Progenitor cell of endocrine pancreas (in vitro differentiated cells): ENCODE data around the gene SGMS2. TPM values are rescaled to one million over a fixed set of nuclear protein-coding genes. Genes with fewer than 3 reads are reported as not detected.

Source experiments
- DNase-seq: peaks from one replicate; pipeline ENCODE4 v3.0.0; 2021; ENCODE audit warnings: low spot score; ENCODE audit not compliant: unreplicated experiment
- H3K27ac Mint-ChIP-seq: 2 replicates; pipeline ENCODE4 v1.8.0; 2021; ENCODE audit warnings: mild to moderate bottlenecking, moderate library complexity, mixed read lengths
- H3K27me3 Mint-ChIP-seq: 2 replicates; pipeline ENCODE4 v1.8.0; 2021; ENCODE audit warnings: mixed read lengths
- H3K36me3 Mint-ChIP-seq: 2 replicates; pipeline ENCODE4 v1.8.0; 2022; ENCODE audit warnings: mixed read lengths; ENCODE audit not compliant: insufficient read depth
- H3K4me1 Mint-ChIP-seq: 2 replicates; pipeline ENCODE4 v1.8.0; 2021; ENCODE audit warnings: low read depth, mixed read lengths
- H3K4me3 Mint-ChIP-seq: 2 replicates; pipeline ENCODE4 v1.8.0; 2021; ENCODE audit warnings: low read depth, mild to moderate bottlenecking, moderate library complexity, mixed read lengths
- H3K9me3 Mint-ChIP-seq: 2 replicates; pipeline ENCODE4 v1.8.0; 2021; ENCODE audit warnings: low read depth, mixed read lengths
- total RNA-seq: library from RNA; stranded (reverse); gene quantifications from 2 replicates; pipeline ENCODE4 v1.2.1, GENCODE V29; 2021
- TF ChIP-seq, protein P1 (sequence below): fragments of 200-600 bp; sonication (generic); IDR thresholded peaks from one replicate; pipeline ENCODE4 v1.5.0; 2021; ENCODE audit warnings: antibody characterized with exemption, mild to moderate bottlenecking; ENCODE audit not compliant: unreplicated experiment

The SGMS2 gene
- total RNA-seq, 1 donor from 2014 or later, result 6.9 TPM

DNA sequence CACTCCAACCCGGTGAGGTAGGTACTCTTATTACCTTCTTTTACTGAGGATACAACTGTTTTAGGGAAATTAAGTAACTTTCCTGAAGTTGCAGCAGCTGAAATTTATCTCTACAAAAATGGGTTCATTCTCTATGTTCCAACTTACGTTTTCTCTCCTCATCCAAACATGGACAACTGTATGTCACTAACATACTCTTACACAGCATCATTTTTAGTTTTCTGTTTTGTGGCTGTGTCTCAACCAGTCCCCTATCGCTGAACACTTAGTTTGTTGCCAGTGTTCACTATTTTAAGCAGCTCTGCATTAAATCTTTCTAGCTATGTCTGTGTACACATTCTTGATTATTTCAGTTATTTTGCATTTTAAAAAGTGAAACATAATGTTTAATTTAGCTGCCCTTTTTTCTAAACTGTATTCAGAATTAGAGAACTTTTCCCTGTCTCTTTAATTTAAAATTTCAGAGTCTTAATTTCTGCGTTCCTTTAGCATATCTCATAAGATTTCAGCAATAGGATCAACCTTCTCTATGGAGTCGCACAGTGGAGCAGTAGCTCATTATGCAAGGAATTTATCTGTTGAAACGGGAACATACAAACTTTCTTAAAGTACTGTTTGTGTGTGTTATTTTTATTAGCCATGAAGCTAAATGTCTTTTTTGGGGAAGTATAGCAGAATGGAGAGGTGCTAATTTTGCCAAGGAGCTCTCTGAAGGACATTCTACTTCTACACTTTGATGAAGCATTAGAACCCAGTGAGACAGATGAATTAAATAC lies 3.8 kb downstream of the SGMS2 start:
- no peak overlapping the region for H3K4me3 Mint-ChIP-seq
- H3K27me3 Mint-ChIP-seq, result peaks cover 3% of the 10 kb centered on the region
- TF ChIP-seq, protein P1, sequence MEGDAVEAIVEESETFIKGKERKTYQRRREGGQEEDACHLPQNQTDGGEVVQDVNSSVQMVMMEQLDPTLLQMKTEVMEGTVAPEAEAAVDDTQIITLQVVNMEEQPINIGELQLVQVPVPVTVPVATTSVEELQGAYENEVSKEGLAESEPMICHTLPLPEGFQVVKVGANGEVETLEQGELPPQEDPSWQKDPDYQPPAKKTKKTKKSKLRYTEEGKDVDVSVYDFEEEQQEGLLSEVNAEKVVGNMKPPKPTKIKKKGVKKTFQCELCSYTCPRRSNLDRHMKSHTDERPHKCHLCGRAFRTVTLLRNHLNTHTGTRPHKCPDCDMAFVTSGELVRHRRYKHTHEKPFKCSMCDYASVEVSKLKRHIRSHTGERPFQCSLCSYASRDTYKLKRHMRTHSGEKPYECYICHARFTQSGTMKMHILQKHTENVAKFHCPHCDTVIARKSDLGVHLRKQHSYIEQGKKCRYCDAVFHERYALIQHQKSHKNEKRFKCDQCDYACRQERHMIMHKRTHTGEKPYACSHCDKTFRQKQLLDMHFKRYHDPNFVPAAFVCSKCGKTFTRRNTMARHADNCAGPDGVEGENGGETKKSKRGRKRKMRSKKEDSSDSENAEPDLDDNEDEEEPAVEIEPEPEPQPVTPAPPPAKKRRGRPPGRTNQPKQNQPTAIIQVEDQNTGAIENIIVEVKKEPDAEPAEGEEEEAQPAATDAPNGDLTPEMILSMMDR, result no peak
- H3K4me1 Mint-ChIP-seq, result peaks cover 24% of the 10 kb centered on the region
- H3K36me3 Mint-ChIP-seq, result peaks cover 3% of the 10 kb centered on the region
- no peak overlapping the region for H3K27ac Mint-ChIP-seq
- no peak for DNase-seq
- H3K9me3 Mint-ChIP-seq, result no peaks in the 10 kb centered on the region

DNA sequence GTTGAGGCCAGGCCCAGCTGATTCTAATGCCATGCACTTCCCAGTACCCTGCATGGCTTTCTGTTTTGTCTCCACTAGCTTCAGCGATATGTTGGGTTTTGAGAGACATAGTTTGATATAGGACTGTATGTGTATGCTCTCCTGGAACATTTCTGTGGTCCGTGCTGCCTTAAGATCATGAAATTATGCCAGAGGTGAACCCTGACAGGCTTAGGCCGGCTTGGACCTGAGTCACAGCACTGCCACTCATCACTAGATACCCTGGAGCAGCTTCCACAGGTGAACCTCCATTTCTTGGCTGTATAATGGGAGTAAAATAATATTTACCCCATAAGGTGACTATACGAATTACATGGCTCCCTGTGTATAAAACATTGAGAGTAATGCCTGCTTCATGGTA lies 6.4 kb downstream of the SGMS2 start:
- Mint-ChIP-seq H3K4me1 (peaks cover 9% of the 10 kb centered on the region), H3K27me3 (no peaks in the 10 kb centered on the region), H3K27ac (no peak overlapping the region), H3K36me3 (peaks cover 4% of the 10 kb centered on the region), H3K9me3 (no peaks in the 10 kb centered on the region), H3K4me3 (no peak overlapping the region)
- no peak for DNase-seq
- TF ChIP-seq, protein P1, result no peak

DNA sequence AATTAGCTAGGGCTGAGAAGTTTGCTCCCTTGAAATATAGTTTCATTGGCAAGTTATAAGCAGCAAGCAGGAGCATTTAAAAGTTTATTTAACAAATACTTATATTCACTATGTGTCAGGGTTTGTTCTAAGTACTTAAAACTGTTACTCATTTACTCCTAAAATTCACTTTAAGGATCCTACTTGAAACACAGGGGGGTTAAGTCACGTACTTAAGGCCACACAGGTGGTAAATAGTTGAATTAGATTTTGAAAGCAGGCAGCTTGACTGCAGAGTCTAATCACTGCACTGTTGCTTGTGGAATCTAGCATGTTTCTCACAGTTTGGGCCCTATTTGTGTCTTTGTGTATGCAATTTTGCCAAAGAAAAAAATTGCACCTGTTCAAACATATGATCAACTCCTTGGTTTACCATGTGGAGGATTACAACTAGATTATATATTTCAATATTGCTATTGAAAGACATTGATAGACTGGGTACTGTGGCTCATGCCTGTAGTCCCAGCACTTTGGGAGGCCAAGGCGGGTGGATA lies 7.6 kb downstream of the SGMS2 start:
- H3K4me1 Mint-ChIP-seq, result no peaks in the 10 kb centered on the region
- no peak overlapping the region for H3K27ac Mint-ChIP-seq
- peaks cover 4% of the 10 kb centered on the region for H3K36me3 Mint-ChIP-seq
- no peak overlapping the region for H3K4me3 Mint-ChIP-seq
- no peaks in the 10 kb centered on the region for H3K9me3 Mint-ChIP-seq
- TF ChIP-seq, protein P1, result no peak
- H3K27me3 Mint-ChIP-seq, result no peaks in the 10 kb centered on the region
- DNase-seq, result no peak

DNA sequence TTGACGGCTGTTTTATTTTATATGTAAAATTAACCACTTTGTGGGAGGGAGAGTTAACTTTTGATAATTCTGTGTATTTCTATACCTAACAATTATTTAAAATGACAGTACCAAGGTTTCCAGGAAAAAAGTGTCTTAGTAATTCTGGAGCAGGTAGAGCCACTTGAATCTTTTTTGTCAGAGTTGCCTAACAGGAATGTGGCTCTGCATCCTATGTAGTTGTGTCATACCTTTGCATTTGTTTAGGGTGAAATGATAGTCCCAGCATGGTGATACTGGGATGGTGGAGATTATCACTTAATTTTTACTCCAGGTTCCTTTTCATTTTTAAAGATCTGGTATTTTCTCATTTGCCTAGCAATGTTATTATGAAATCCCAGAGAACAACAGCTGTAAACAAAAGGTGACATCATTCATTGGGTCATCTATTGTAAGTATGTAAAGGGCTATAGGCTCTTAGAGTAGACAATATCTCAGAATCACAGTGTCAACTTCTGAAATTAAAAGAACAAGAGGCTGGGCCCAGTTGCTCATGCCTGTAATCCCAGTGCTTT lies 9.6 kb downstream of the SGMS2 start:
- DNase-seq, result no peak
- TF ChIP-seq, protein P1, result no peak
- no peaks in the 10 kb centered on the region for H3K9me3 Mint-ChIP-seq
- no peaks in the 10 kb centered on the region for H3K4me1 Mint-ChIP-seq
- peaks cover 4% of the 10 kb centered on the region for H3K36me3 Mint-ChIP-seq
- no peak overlapping the region for H3K4me3 Mint-ChIP-seq
- no peak overlapping the region for H3K27ac Mint-ChIP-seq
- no peaks in the 10 kb centered on the region for H3K27me3 Mint-ChIP-seq

DNA sequence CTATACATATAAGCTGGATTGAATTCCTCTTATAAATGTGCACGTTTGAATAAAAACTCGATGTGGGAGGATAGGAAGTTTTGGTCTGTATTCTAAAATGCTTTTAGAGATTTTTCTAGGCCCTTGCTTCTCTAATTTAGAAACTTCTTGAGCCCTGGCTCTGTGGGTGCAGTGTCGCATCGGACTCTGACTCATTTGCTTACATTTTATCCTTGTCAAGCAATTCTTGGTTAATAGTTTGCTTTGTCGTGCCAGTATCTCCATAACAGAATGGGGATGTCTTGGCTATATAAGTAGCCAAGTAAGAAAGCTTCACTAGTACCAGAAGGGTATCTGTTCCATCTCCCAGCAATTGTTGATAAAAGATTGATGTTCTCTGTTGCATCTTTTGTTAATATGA lies 10.7 kb downstream of the SGMS2 start:
- no peak overlapping the region for H3K27ac Mint-ChIP-seq
- TF ChIP-seq, protein P1, result no peak
- no peak overlapping the region for H3K4me3 Mint-ChIP-seq
- H3K27me3 Mint-ChIP-seq, result no peaks in the 10 kb centered on the region
- DNase-seq, result no peak
- no peaks in the 10 kb centered on the region for H3K4me1 Mint-ChIP-seq
- peaks cover 2% of the 10 kb centered on the region for H3K36me3 Mint-ChIP-seq
- H3K9me3 Mint-ChIP-seq, result no peaks in the 10 kb centered on the region
